Effector memory CD8-positive, alpha-beta T cell (primary cell): ENCODE data around the gene ALG11.

Experiments used
- ATAC-seq: fragments of 150-1000 bp; cut with Tn5 transposase; replicated peaks from 2 replicates; pipeline ENCODE4 v1.10.0; 2021; ENCODE audit warnings: mild to moderate bottlenecking, moderate library complexity
- DNase-seq, 3 experiments: peaks; one replicate each; pipeline ENCODE4 v3.0.0; 2021
- H3K27ac Mint-ChIP-seq, 2 donors: one replicate each; pipeline ENCODE4 v1.8.0; 2022; ENCODE audit warnings: mild to moderate bottlenecking in 2 of 2, mixed read lengths in 2 of 2, moderate library complexity in 2 of 2
- H3K27me3 Mint-ChIP-seq, 2 donors: one replicate each; pipeline ENCODE4 v1.8.0; 2022; ENCODE audit warnings: mixed read lengths in 2 of 2
- H3K36me3 Mint-ChIP-seq: one replicate; pipeline ENCODE4 v1.8.0; 2022; ENCODE audit warnings: mild to moderate bottlenecking, moderate library complexity, mixed read lengths; ENCODE audit not compliant: insufficient read depth
- H3K4me1 Mint-ChIP-seq, 2 donors: one replicate each; pipeline ENCODE4 v1.8.0; 2022; ENCODE audit warnings: low read depth in 2 of 2, mixed read lengths in 2 of 2
- H3K4me3 Mint-ChIP-seq, 2 donors: one replicate each; pipeline ENCODE4 v1.8.0; 2022; ENCODE audit warnings: mild to moderate bottlenecking in 2 of 2, mixed read lengths in 2 of 2, moderate library complexity in 2 of 2
- H3K9me3 Mint-ChIP-seq, 2 donors: one replicate each; pipeline ENCODE4 v1.8.0; 2022; ENCODE audit warnings: mixed read lengths in 2 of 2
- total RNA-seq, 9 experiments: gene quantifications; one replicate each; lab custom pipeline; 2026; lab: John Stamatoyannopoulos, UW

The ALG11 gene
- 11.9 to 33.8 (median 25.0) reads per million in 9 experiments for total RNA-seq

- ATAC-seq (peak; percentile 97), DNase-seq (peak; percentile 100)
- H3K27me3 Mint-ChIP-seq = peaks cover 23 to 42% of the 10 kb centered on the region in 2 donors
- peak within 1 kb of the TSS; percentile 92 to 97 for H3K4me3 Mint-ChIP-seq
- no peaks in the 10 kb centered on the region for H3K9me3 Mint-ChIP-seq
- H3K36me3 Mint-ChIP-seq = peaks cover 11% of the 10 kb centered on the region
- peak within 1 kb of the TSS; percentile 85 to 94 for H3K27ac Mint-ChIP-seq
- peaks cover 24 to 25% of the 10 kb centered on the region in 2 donors for H3K4me1 Mint-ChIP-seq
Observed at GRCh38 chr13:52011632-52012511, at the start of gene ALG11. ALG11 (plus strand) TSS chr13:52012398; CDS start chr13:52012419, 21 bp downstream.

GRCh38 chr13:51966186-51966585, 46.0 kb upstream of the ALG11 start:
- H3K4me1 Mint-ChIP-seq = peaks cover 8 to 13% of the 10 kb centered on the region in 2 donors
- no peaks in the 10 kb centered on the region for H3K36me3 Mint-ChIP-seq
- no peak overlapping the region for H3K27ac Mint-ChIP-seq
- ATAC-seq = no peak
- H3K9me3 Mint-ChIP-seq = no peaks in the 10 kb centered on the region
- H3K4me3 Mint-ChIP-seq = no peak overlapping the region
- DNase-seq = no peak
- H3K27me3 Mint-ChIP-seq = peaks cover 5 to 12% of the 10 kb centered on the region in 2 donors

GRCh38 chr13:51967482-51968446, 44.4 kb upstream of the ALG11 start:
- Mint-ChIP-seq H3K27ac (no peak overlapping the region), H3K27me3 (peaks cover 5 to 12% of the 10 kb centered on the region in 2 donors), H3K9me3 (no peaks in the 10 kb centered on the region), H3K36me3 (no peaks in the 10 kb centered on the region), H3K4me1 (peaks cover 8 to 13% of the 10 kb centered on the region in 2 donors), H3K4me3 (no peak overlapping the region)
- ATAC-seq = no peak
- no peak for DNase-seq

GRCh38 chr13:51970349-51970748, 41.8 kb upstream of the ALG11 start:
- H3K27me3 Mint-ChIP-seq = peaks cover 0 to 8% of the 10 kb centered on the region in 2 donors
- H3K4me1 Mint-ChIP-seq = peaks cover 8 to 13% of the 10 kb centered on the region in 2 donors
- H3K27ac Mint-ChIP-seq = no peak overlapping the region
- H3K4me3 Mint-ChIP-seq = no peak overlapping the region
- no peaks in the 10 kb centered on the region for H3K9me3 Mint-ChIP-seq
- no peaks in the 10 kb centered on the region for H3K36me3 Mint-ChIP-seq
- DNase-seq = no peak
- peak; percentile 35 for ATAC-seq

- no peaks in the 10 kb centered on the region for H3K27me3 Mint-ChIP-seq
- H3K4me1 Mint-ChIP-seq = peaks cover 3 to 8% of the 10 kb centered on the region in 2 donors
- no peaks in the 10 kb centered on the region for H3K9me3 Mint-ChIP-seq
- no peaks in the 10 kb centered on the region for H3K36me3 Mint-ChIP-seq
- no peak overlapping the region for H3K4me3 Mint-ChIP-seq
- no peak overlapping the region for H3K27ac Mint-ChIP-seq
- DNase-seq (no peak), ATAC-seq (no peak)
Observed at GRCh38 chr13:51971520-51972426, 40.4 kb upstream of the ALG11 start.

GRCh38 chr13:51974482-51974881, 37.7 kb upstream of the ALG11 start:
- H3K4me3 Mint-ChIP-seq = no peak overlapping the region
- DNase-seq = no peak
- peaks cover 2 to 3% of the 10 kb centered on the region in 2 donors for H3K4me1 Mint-ChIP-seq
- no peaks in the 10 kb centered on the region for H3K36me3 Mint-ChIP-seq
- no peaks in the 10 kb centered on the region for H3K9me3 Mint-ChIP-seq
- H3K27ac Mint-ChIP-seq = no peak overlapping the region
- no peak for ATAC-seq
- no peaks in the 10 kb centered on the region for H3K27me3 Mint-ChIP-seq

- DNase-seq (no peak), ATAC-seq (no peak)
- Mint-ChIP-seq H3K4me1 (no peaks in the 10 kb centered on the region), H3K4me3 (no peak overlapping the region), H3K27me3 (peaks cover 0 to 7% of the 10 kb centered on the region in 2 donors), H3K36me3 (no peaks in the 10 kb centered on the region), H3K9me3 (no peaks in the 10 kb centered on the region), H3K27ac (no peak overlapping the region)
Observed at GRCh38 chr13:51976423-51976822, 35.8 kb upstream of the ALG11 start.

GRCh38 chr13:51976890-51977289, 35.3 kb upstream of the ALG11 start:
- DNase-seq (no peak), ATAC-seq (no peak)
- H3K36me3 Mint-ChIP-seq = no peaks in the 10 kb centered on the region
- H3K4me3 Mint-ChIP-seq = no peak overlapping the region
- H3K4me1 Mint-ChIP-seq = no peaks in the 10 kb centered on the region
- no peak overlapping the region for H3K27ac Mint-ChIP-seq
- H3K9me3 Mint-ChIP-seq = no peaks in the 10 kb centered on the region
- H3K27me3 Mint-ChIP-seq = peaks cover 0 to 9% of the 10 kb centered on the region in 2 donors

GRCh38 chr13:51977625-51978024, 34.6 kb upstream of the ALG11 start:
- Mint-ChIP-seq H3K4me3 (no peak overlapping the region), H3K27ac (no peak overlapping the region)
- no peak for ATAC-seq

GRCh38 chr13:51978796-51979556, 33.2 kb upstream of the ALG11 start:
- ATAC-seq (no peak), DNase-seq (no peak)
- no peaks in the 10 kb centered on the region for H3K9me3 Mint-ChIP-seq
- no peak overlapping the region for H3K4me3 Mint-ChIP-seq
- H3K27ac Mint-ChIP-seq = no peak overlapping the region
- no peaks in the 10 kb centered on the region for H3K4me1 Mint-ChIP-seq
- peaks cover 5 to 15% of the 10 kb centered on the region in 2 donors for H3K27me3 Mint-ChIP-seq
- no peaks in the 10 kb centered on the region for H3K36me3 Mint-ChIP-seq

More at GRCh38 chr13:51977625-51978024, 34.6 kb upstream of the ALG11 start:
- H3K36me3 Mint-ChIP-seq = no peaks in the 10 kb centered on the region
- H3K27me3 Mint-ChIP-seq = peaks cover 0 to 9% of the 10 kb centered on the region in 2 donors
- H3K9me3 Mint-ChIP-seq = no peaks in the 10 kb centered on the region
- no peak for DNase-seq
- no peaks in the 10 kb centered on the region for H3K4me1 Mint-ChIP-seq

GRCh38 chr13:51980908-51981307, 31.3 kb upstream of the ALG11 start:
- ATAC-seq (no peak), DNase-seq (no peak)
- Mint-ChIP-seq H3K27me3 (peaks cover 22 to 30% of the 10 kb centered on the region in 2 donors), H3K4me1 (no peaks in the 10 kb centered on the region), H3K27ac (no peak overlapping the region), H3K9me3 (no peaks in the 10 kb centered on the region), H3K4me3 (no peak overlapping the region), H3K36me3 (no peaks in the 10 kb centered on the region)

GRCh38 chr13:51981355-51981754, 30.8 kb upstream of the ALG11 start:
- Mint-ChIP-seq H3K36me3 (no peaks in the 10 kb centered on the region), H3K4me3 (no peak overlapping the region), H3K9me3 (no peaks in the 10 kb centered on the region), H3K4me1 (no peaks in the 10 kb centered on the region), H3K27me3 (peaks cover 26 to 35% of the 10 kb centered on the region in 2 donors), H3K27ac (no peak overlapping the region)
- DNase-seq (no peak), ATAC-seq (no peak)
